Activated CD4-positive, alpha-beta T cell treated with anti-CD3 and anti-CD28 coated beads, Interleukin-2, amount 50 U/mL, for 1 hour (primary cell): ENCODE data around the gene SLC29A3.

Experiments
- DNase-seq: peaks from one replicate; pipeline ENCODE4 v3.0.0-alpha.2; 2020

The SLC29A3 gene

DNA sequence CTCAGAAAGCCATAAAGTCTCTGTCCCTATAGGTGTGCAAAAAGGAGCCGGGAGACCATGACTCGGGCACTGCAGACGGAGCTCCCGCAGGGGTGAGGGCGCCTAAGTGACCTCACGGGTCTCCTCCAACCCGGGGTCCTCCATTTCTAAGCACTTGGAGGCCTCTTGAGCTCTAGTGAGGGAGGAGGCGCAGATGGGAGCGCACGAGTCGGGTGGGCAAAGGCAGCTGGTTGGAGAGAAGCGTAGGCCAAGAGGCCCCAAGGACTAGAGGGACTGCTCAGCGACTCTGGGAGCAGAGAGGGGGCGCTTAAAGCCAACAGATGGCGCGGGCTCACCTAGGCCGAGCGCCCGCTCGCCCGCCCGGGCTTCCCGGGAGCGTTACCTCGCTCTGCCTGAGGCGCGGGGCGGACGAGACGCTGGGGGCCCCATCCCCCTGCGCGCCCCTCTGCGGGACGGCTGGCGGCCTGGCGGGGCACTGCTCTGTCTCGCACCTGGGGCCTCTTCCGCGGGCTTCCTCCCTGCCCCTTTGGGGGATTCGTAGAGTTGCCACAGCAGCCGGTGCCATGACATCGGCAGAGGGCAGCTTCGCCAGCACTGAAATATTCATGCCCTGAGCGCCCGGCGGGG lies 77.1 kb downstream of the SLC29A3 start:
- DNase-seq = no peak

DNA sequence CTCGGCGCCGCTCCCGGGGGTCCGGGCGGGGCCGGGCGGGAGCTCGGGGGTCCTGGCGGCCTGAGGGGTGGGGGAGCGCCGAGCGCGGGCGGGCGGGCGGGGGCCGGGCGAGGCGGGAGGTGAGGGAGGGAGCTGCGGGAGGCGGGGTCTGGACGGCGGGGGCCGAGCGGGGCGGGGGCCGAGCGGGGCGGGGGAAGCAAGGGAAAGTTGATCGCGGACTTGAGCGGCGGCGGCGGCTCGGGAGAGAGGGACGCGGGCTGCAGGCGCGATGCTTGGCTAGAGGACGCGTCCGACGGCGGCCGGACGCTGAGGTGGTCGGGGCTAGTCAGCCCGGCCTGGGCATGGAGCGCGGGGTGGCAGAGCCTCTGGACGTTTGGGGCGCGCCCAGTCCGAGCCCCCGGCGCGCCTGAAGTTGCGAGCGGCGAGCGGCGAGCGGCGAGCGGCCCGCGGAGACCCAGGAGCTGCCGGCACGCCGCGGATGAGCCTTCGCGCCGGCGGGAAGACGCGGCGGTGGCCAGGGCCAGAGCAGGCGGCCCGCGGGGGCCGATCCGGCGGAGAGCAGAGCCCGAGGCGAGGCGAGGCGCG lies 77.7 kb downstream of the SLC29A3 start, which contains the start of gene CDH23:
TSS of gene CDH23 (plus strand) at position 210 of the 585 bp plus-strand sequence. CDS start 42,912 bp downstream, outside the sequence.
- no peak for DNase-seq

DNA sequence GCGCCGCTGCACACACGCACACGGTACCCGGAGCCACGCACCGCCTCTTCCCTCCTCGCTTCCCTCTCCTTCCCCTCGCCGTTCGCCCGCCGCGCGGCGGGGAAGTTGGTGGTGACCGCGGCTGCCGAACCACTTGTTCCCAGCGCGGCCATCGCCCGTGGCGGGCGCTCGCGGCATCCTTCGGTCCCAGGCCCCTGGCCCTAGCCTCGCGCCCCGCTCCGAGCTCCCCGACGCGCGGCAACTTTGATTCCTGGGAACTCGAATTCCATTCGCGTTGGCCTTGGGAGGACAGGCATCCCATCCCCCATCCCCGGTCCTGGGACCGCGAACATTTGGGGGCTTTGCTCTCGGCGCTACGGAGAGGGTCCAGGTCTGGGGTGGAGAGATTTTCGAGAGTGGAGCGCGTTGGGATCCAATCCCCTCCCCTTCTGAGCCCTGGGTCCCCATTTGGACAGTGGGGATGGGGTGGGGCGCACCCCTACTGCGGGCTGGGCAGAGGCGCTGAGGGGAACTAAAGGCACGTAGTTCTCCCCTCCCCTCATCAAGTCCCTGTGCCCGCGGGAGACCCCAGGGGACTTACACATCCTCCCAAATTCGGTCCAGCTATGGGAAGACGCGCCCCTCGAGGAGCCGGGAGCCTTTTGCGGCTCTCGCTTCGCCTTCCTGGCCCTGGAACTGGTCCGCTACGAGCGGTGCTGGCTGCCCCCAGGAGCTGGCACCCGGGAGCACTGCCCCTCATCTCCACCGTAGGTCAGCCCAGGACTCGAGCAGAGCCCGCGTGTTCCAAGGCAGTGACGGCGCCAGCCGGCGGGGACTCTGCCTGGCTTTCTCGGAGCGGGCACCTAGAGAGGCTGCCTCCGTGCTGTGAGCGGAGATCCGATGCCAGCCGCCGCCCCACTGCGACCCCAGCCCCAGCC lies 78.5 kb downstream of the SLC29A3 start:
- DNase-seq = no peak

DNA sequence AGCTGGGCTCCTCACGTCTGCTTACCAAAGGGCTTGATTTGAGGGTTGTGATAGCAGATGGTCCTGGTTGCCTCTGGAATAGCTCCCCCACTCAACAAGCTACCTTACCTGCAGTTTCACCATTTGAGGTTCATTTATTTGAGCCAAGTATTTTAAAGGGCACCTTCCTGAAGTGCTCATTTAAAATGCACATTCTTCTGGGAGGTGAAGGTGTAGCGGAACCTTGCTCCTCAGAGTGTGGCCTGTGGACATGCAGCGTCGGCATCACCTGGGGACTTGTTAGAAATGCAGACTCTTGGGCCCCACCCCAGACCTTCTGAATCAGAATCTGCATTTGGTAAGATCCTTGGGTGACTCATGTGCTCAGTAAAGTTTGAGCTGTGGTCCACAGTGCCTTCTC lies 79.9 kb downstream of the SLC29A3 start:
- DNase-seq = no peak

DNA sequence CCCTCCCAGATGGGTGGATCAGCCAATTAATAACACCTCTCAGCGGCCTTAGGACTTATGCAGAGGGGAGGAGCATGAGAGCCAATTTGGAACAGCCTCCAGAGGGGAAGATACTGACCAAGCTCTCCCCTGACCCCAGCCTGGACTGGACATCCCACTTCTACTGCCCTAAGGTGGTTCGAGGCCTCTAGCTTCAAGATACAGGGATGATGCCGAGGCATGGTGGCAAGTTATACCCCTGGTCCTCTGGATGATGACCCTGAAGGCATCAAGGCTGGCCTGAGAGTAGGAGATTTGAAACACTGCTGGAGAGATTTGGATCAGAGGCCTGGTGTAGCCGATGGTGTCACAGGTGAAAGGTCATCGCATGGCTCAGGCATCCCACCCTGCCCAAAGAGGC lies 80.9 kb downstream of the SLC29A3 start:
- DNase-seq = no peak

DNA sequence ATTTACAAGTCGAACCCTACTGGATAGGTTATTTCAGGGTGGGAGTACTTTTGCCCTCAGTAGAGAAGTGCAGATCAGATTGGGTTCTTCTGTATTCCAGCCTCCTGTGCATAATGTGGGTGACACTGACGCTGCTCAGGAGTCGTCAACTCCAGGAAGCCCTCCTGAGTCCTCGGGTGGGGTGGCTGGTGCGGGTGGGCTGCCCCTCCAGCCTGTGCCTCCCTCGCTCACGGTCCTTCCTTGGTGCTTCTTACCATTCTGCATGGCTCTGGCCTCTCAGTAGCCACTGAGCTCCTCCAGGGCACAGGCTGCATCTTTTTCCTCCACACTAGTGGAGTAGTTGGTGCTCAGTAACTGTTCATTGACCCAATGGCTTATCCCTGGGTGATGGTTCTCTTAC lies 82.0 kb downstream of the SLC29A3 start:
- DNase-seq = no peak

DNA sequence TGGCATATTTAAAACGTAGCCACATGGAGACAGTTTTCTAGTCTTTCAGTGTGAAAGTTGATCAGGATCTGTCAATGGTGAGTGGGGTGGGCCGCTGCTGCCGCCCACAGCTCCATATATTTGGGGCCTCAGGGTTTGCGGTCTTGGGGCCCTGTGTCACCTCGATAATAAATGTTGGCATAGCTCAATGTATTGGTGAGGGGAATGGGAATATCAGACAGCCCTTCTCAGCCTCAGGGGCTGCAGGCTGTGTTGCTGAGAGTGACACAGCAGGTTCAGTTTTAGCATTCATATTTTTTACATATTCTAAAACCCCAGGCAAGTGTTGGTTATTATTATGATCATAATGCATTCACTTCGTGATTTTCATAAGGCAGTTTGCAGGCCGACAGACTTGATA lies 82.9 kb downstream of the SLC29A3 start:
- DNase-seq = no peak

DNA sequence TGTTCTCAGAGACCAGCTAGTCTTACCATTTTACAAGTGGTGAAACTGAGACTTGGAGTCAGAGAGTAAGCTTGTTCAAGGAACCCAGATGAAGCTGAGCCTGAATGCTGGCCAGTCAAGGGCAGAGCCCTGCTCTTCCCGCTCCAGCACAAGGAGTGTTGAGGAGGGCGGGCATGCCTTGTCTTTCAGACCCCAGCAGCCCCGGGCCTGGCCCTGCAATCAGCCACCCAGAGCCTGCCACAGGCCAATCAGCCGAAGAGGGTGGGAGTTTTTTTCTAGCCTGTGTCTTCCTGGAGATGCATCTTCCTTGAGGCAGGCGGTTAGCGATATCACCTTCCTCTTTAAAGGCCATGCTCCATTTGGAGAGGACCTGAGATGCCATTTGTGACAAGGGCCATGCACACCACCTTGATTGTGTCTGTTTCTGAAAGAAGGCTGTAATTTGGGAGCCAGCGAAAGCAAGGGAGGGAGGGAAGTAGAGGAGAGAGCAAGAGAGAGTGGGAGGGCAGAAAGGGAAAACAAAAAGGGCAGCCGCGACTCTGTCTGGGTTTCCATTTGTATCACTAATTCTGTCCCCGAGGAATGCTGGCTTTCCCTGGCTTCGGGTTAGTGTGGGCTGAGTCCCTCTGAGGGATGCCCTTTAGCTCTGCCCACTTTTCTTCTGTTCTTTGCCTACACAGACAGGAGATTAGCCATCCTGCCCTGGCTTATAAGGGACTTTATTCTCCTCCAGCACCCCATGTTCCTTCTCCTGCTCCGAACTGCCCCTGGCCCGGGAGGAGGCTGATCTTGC lies 85.6 kb downstream of the SLC29A3 start:
- no peak for DNase-seq

DNA sequence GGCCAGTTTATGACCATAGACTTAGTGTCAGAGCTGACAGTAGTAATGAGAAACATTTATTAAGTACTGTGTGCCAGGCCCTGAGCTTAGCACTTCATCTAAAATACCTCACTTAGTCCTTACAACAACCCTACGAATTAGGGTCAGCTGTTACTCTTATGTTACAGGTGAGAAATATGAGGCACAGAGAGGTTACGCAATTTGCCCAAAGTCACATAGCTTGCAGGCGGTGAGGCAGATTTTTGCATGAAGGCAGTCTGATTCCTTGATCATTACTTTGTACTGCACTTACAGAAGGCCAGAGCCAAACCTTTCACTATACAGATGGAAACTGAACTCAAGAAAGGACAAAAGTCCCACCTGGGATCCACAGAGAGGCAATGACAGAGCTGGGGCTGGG lies 87.8 kb downstream of the SLC29A3 start:
- DNase-seq = no peak

DNA sequence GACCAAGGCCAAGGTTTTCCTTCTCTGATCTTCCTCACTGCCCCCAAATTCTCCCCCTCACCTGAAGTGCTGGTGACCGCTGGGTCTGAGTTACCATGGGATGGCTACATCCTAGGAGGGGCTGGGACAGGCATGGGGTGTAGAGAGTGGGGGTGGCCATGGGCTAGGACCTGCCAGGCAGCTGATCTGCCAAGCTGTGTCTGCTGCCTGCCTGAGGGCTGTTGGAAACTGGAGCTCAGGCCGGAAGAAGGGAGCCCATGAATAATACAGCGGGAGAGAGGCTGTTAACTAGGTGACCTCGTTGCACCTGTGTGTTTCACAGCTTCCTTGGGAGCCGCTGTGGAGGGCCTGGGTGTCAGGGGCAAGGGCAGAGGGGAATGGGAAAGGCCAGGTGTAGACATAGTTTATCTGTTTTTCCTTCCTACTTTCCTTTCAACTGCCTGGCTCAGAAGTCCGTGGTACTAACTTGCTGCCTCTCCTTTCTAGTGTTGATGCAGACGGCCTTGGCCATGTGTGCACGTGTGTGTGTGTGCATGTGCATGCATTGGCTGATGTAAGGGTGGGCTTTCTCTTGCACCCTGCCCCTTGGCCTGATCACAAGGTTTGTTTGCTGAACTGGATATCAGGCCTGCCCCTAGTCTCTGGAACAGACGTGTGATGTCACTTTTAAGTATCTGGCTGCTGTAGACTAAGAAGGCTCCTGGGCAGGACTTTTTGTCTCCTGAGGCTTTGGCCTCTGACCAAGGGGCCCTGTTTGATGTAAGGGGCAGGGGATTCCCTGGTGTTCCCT lies 89.6 kb downstream of the SLC29A3 start:
- DNase-seq = no peak

DNA sequence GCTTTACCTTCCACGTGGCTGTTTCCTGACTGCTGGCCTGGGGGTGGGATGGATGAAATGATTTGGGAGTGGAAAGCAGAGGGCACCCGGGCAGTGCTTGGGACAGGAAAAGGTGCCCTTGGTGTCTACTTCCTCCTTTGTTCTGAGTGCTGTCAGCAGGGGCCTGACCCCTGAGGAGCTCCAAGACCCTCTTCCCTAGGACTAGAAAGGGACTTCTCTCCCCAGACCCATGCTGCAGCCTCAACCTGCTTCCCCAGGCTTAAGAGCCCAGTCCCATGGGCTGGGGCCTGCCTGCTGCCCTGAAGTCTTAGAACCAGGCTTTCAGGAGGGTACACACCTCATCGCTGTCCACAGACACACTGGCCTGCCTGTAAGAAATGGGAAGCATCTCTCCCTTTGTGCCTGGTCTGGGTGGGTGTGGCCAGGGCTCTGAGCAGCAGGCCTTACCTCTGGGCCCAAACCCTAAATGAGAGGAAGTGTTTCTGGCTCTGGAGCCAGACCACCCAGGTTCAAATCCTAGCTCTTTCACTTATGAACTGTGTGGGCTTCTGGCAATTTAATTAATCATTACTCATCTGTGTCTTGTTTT lies 90.6 kb downstream of the SLC29A3 start:
- DNase-seq = no peak
